Uterus (tissue), 4 donors: Measurements from ENCODE around the gene KIF1A. TPM values are rescaled to one million over a fixed set of nuclear protein-coding genes. Genes with fewer than 3 reads are reported as not detected.

Experiments
- DNase-seq, 2 donors: peaks; one replicate each; pipeline ENCODE4 v3.0.0-alpha.2; 2019 to 2020
- H3K27ac ChIP-seq, 2 donors: fragments of 200-600 bp; sonication (generic); 1 replicate in 1 of 2; 2 replicates in 1 of 2; pipeline ENCODE4 v1.5.1; 2016 to 2018
- H3K27me3 ChIP-seq, 2 donors: fragments of 200-600 bp; sonication (generic); one replicate each; pipeline ENCODE4 v1.5.1; 2018 to 2019; ENCODE audit warnings: control low read depth in 1 of 2
- H3K36me3 ChIP-seq, 2 donors: fragments of 200-600 bp; sonication (generic); one replicate each; pipeline ENCODE4 v1.5.1; 2019; ENCODE audit warnings: control low read depth in 1 of 2
- H3K4me1 ChIP-seq, 2 donors: fragments of 200-600 bp; sonication (generic); one replicate each; pipeline ENCODE4 v1.5.1; 2018 to 2019; ENCODE audit warnings: control low read depth in 1 of 2
- H3K4me3 ChIP-seq, 2 donors: fragments of 200-600 bp; sonication (generic); 1 replicate in 1 of 2; 2 replicates in 1 of 2; pipeline ENCODE4 v1.5.1; 2018 to 2019; ENCODE audit warnings: mild to moderate bottlenecking in 1 of 2
- H3K9me3 ChIP-seq, 2 donors: fragments of 200-600 bp; sonication (generic); one replicate each; pipeline ENCODE4 v1.5.1; 2019; ENCODE audit warnings: control low read depth in 1 of 2
- CTCF ChIP-seq, 4 experiments: fragments of 200-600 bp in 2 of 4; fragments of 450-650 bp in 2 of 4; sonication (generic) in 2 of 4; IDR thresholded peaks; one replicate each; pipeline ENCODE4 v1.5.1; 2016 to 2019; ENCODE audit warnings: antibody characterized with exemption in 4 of 4, mild to moderate bottlenecking in 2 of 4, moderate library complexity in 1 of 4
- POLR2A ChIP-seq, 2 donors: fragments of 450-650 bp; IDR thresholded peaks; one replicate each; pipeline ENCODE4 v1.6.1; 2016; ENCODE audit warnings: antibody characterized with exemption in 2 of 2, mild to moderate bottlenecking in 1 of 2, moderate library complexity in 1 of 2
- intact Hi-C: fragments of 100-400 bp; cut with DNase I; formaldehyde crosslinking; loops from one replicate; pipeline ENCODE4 v1.15.1; 2023; ENCODE audit warnings: low total_unique reads
- total RNA-seq, 4 donors: library from RNA; depleted of rRNA in 3 of 4; stranded (reverse); fragments of >200 nt in 3 of 4; gene quantifications; one replicate each; pipeline versions ENCODE4 v1.1.0 to v1.2.4, GENCODE V29; 2014 to 2023
- donor health status: DM: yes; HTN: yes; CAD: no.

KIF1A gene
- total RNA-seq, 4 donors from 2014 or later: 0.37 to 12.9 TPM; not detected in 2

- Histone ChIP-seq H3K36me3 (no peaks in the 10 kb centered on the region), H3K4me3 (no peak overlapping the region), H3K27ac (no peak overlapping the region), H3K27me3 (no peaks in the 10 kb centered on the region), H3K4me1 (no peaks in the 10 kb centered on the region), H3K9me3 (no peaks in the 10 kb centered on the region)
- intact Hi-C loops: no loop called here
- no peak for DNase-seq
- TF ChIP-seq CTCF (IDR thresholded peaks at IDR 0.05): no peak
- TF ChIP-seq POLR2A (IDR thresholded peaks at IDR 0.05): no peak
These were observed 42.4 kb downstream of the KIF1A start for GRCh38 chr2:240777456-240778212.

GRCh38 chr2:240775905-240776304, 44.1 kb downstream of the KIF1A start:
- no peaks in the 10 kb centered on the region for H3K36me3 ChIP-seq

GRCh38 chr2:240774856-240775255, 45.2 kb downstream of the KIF1A start:
- no peak overlapping the region for H3K4me3 ChIP-seq
- no peaks in the 10 kb centered on the region for H3K9me3 ChIP-seq
- no peak overlapping the region for H3K27ac ChIP-seq
- intact Hi-C loops: no loop called here
- TF ChIP-seq CTCF (IDR thresholded peaks at IDR 0.05): no peak
- no peak for TF ChIP-seq POLR2A (IDR thresholded peaks at IDR 0.05)
- no peaks in the 10 kb centered on the region for H3K36me3 ChIP-seq
- H3K4me1 ChIP-seq: no peaks in the 10 kb centered on the region
- H3K27me3 ChIP-seq: no peaks in the 10 kb centered on the region
- DNase-seq: no peak

More at GRCh38 chr2:240775905-240776304, 44.1 kb downstream of the KIF1A start:
- no peak for DNase-seq
- intact Hi-C loops: no loop called here
- no peak overlapping the region for H3K4me3 ChIP-seq
- H3K9me3 ChIP-seq: no peaks in the 10 kb centered on the region
- H3K4me1 ChIP-seq: no peaks in the 10 kb centered on the region
- H3K27ac ChIP-seq: no peak overlapping the region
- no peaks in the 10 kb centered on the region for H3K27me3 ChIP-seq
- TF ChIP-seq POLR2A (IDR thresholded peaks at IDR 0.05) (no peak), CTCF (IDR thresholded peaks at IDR 0.05) (no peak)

- H3K4me3 ChIP-seq: no peak overlapping the region
These were observed 50.9 kb downstream of the KIF1A start for GRCh38 chr2:240769096-240769495.

More at GRCh38 chr2:240769096-240769495, 50.9 kb downstream of the KIF1A start:
- H3K36me3 ChIP-seq: no peaks in the 10 kb centered on the region
- H3K27me3 ChIP-seq: no peaks in the 10 kb centered on the region
- TF ChIP-seq POLR2A (IDR thresholded peaks at IDR 0.05) (no peak), CTCF (IDR thresholded peaks at IDR 0.05) (no peak)
- H3K27ac ChIP-seq: no peak overlapping the region
- H3K9me3 ChIP-seq: no peaks in the 10 kb centered on the region
- no peak for DNase-seq
- intact Hi-C loops: no loop called here
- no peaks in the 10 kb centered on the region for H3K4me1 ChIP-seq
